GM12892 (cell line): Measurements from ENCODE around the gene CD247.

Experiments used
- POLR2A ChIP-seq: IDR thresholded peaks from 2 replicates; pipeline ENCODE4 v1.6.1; 2011; ENCODE audit warnings: low read depth, low read length, control low read depth
- POLR2AphosphoS5 ChIP-seq: IDR thresholded peaks from 2 replicates; pipeline ENCODE4 v1.6.1; 2011; ENCODE audit warnings: low read depth, low read length, control low read depth

DNA sequence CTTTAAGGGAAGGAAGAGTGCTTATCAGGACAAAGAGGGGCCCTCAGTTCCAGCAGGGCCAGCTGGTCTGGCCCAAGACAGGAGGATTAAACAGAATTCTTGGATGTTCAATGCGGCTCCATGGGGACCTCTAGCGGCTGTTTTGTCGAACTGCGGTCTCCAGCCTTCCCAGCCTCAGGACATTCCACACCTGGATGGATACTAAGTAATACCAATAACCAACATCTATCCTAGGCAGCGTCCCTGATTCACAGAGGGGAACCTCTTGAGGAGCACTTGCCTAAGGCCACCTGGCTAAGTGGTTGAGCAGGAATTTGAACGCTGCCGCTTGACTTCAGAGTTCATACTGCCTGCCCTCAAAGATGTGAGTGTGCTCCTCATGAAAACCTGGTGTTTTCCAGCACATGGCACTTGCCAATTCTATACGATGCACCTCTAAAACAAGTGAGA is 15.5 kb upstream of the CD247 start:
- no peak for TF ChIP-seq POLR2AphosphoS5
- TF ChIP-seq POLR2A, result no peak
